CD8-positive, alpha-beta memory T cell (primary cell): Measurements from ENCODE around the gene PADI1. TPM values are rescaled to one million over a fixed set of nuclear protein-coding genes. Genes with fewer than 3 reads are reported as not detected.

Source experiments
- CTCF ChIA-PET: fragments of 350-600 bp; sonication (Branson Sonifier 250); formaldehyde crosslinking; loops from one replicate; lab custom pipeline; 2021; ENCODE audit warnings: antibody characterized with exemption; lab: Charles Lee
- POLR2A ChIA-PET: fragments of 350-600 bp; sonication (Branson Sonifier 250); formaldehyde crosslinking; loops from one replicate; lab custom pipeline; 2021; ENCODE audit warnings: antibody characterized with exemption; lab: Charles Lee
- DNase-seq, 5 donors: peaks; one replicate each; pipeline versions ENCODE4 v3.0.0 to v3.0.0-alpha.2; 2020 to 2022; ENCODE audit warnings: mixed read lengths in 1 of 5
- H3K27ac ChIP-seq: one replicate; pipeline ENCODE4 v1.7.0; 2013; ENCODE audit warnings: low read depth, mild to moderate bottlenecking, low read length, moderate library complexity
- H3K27me3 ChIP-seq: 2 replicates; pipeline ENCODE4 v1.7.0; 2013; ENCODE audit warnings: low read length, mild to moderate bottlenecking; ENCODE audit not compliant: insufficient read depth, poor library complexity, severe bottlenecking
- H3K36me3 ChIP-seq: 2 replicates; pipeline ENCODE4 v1.7.0; 2013; ENCODE audit warnings: mild to moderate bottlenecking, low read length, moderate library complexity; ENCODE audit not compliant: insufficient read depth
- H3K4me1 ChIP-seq: 2 replicates; pipeline ENCODE4 v1.7.0; 2013; ENCODE audit warnings: mild to moderate bottlenecking, low read length, moderate library complexity; ENCODE audit not compliant: insufficient read depth
- H3K4me3 ChIP-seq: 2 replicates; pipeline ENCODE4 v1.7.0; 2013; ENCODE audit warnings: mild to moderate bottlenecking, low read length
- H3K9me3 ChIP-seq: 2 replicates; pipeline ENCODE4 v1.7.0; 2013; ENCODE audit warnings: mild to moderate bottlenecking, low read length
- H3K27ac Mint-ChIP-seq, 8 donors: one replicate each; pipeline ENCODE4 v1.8.0; 2020 to 2021; ENCODE audit warnings: mixed read lengths in 8 of 8, mild to moderate bottlenecking in 6 of 8, inconsistent platforms in 3 of 8, moderate library complexity in 3 of 8
- H3K27me3 Mint-ChIP-seq, 2 donors: one replicate each; pipeline ENCODE4 v1.8.0; 2020 to 2021; ENCODE audit warnings: mixed read lengths in 2 of 2, mild to moderate bottlenecking in 1 of 2, moderate library complexity in 1 of 2
- H3K36me3 Mint-ChIP-seq, 3 donors: one replicate each; pipeline ENCODE4 v1.8.0; 2020 to 2021; ENCODE audit warnings: mixed read lengths in 3 of 3, inconsistent platforms in 1 of 3, mild to moderate bottlenecking in 1 of 3
- H3K4me1 Mint-ChIP-seq, 3 donors: one replicate each; pipeline ENCODE4 v1.8.0; 2020 to 2021; ENCODE audit warnings: mixed read lengths in 3 of 3, inconsistent platforms in 1 of 3, mild to moderate bottlenecking in 1 of 3
- H3K4me3 Mint-ChIP-seq, 7 donors: one replicate each; pipeline ENCODE4 v1.8.0; 2020 to 2021; ENCODE audit warnings: mixed read lengths in 7 of 7, mild to moderate bottlenecking in 6 of 7, moderate library complexity in 4 of 7, inconsistent platforms in 2 of 7
- H3K9me3 Mint-ChIP-seq, 5 donors: one replicate each; pipeline ENCODE4 v1.8.0; 2020 to 2022; ENCODE audit warnings: mixed read lengths in 5 of 5, mild to moderate bottlenecking in 3 of 5, moderate library complexity in 2 of 5, inconsistent platforms in 1 of 5
- polyA plus RNA-seq: library from polyadenylated mRNA; unstranded; fragments of 300-500 nt; fragmentation: Illumina TruSeq; gene quantifications from one replicate; pipeline ENCODE4 v1.2.3, GENCODE V29; 2021
- total RNA-seq, 2 experiments: library from RNA; stranded (reverse); gene quantifications; one replicate each; pipeline ENCODE4 v1.2.3, GENCODE V29; 2021

PADI1 gene
- total and polyA plus RNA-seq, 3 experiments from 2014 or later = not detected

DNA sequence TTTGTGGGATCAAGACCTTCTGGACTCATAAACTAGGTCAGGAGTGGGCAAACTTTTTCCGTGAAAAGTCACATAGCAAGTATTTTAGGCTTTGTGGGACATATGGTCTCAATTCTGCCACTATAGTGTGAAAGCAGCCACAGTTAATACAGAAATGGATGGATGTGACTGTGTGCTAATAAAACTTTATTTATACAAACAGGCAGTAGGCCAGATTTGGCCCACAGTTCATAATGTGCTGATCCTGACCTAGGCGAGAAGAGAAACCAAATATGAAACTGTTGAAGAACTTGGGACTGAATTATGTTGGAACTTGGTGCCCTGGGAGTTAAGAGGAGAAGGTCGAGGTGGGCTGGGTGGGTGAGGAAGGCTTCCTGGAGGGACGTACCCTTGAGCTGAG lies 61.0 kb downstream of the PADI1 start:
- DNase-seq = no peak
- no peaks in the 10 kb centered on the region for H3K9me3 ChIP-seq
- Mint-ChIP-seq H3K4me1 (no peaks in the 10 kb centered on the region), H3K27ac (no peak overlapping the region), H3K9me3 (no peaks in the 10 kb centered on the region), H3K36me3 (no peaks in the 10 kb centered on the region), H3K27me3 (peaks cover 2 to 4% of the 10 kb centered on the region in 2 donors), H3K4me3 (no peak overlapping the region)
- ChIA-PET POLR2A (no interaction called here), CTCF (no interaction called here)
- H3K27ac ChIP-seq = no peak overlapping the region
- H3K27me3 ChIP-seq = no peaks in the 10 kb centered on the region
- no peak overlapping the region for H3K4me3 ChIP-seq
- no peaks in the 10 kb centered on the region for H3K4me1 ChIP-seq
- no peaks in the 10 kb centered on the region for H3K36me3 ChIP-seq

- H3K4me3 ChIP-seq = no peak overlapping the region
- Mint-ChIP-seq H3K4me1 (no peaks in the 10 kb centered on the region), H3K4me3 (no peak overlapping the region), H3K9me3 (no peaks in the 10 kb centered on the region), H3K27ac (no peak overlapping the region), H3K36me3 (no peaks in the 10 kb centered on the region), H3K27me3 (peaks cover 9 to 11% of the 10 kb centered on the region in 2 donors)
- no peaks in the 10 kb centered on the region for H3K36me3 ChIP-seq
- H3K4me1 ChIP-seq = no peaks in the 10 kb centered on the region
- POLR2A ChIA-PET = no interaction called here
- H3K27me3 ChIP-seq = no peaks in the 10 kb centered on the region
- H3K27ac ChIP-seq = no peak overlapping the region
- H3K9me3 ChIP-seq = no peaks in the 10 kb centered on the region
- peak in 1 of 5 donors; percentile 39 for DNase-seq
- CTCF ChIA-PET = no interaction called here
Observed at GRCh38 chr1:17270891-17271765, 66.2 kb downstream of the PADI1 start.

- no peak overlapping the region for H3K4me3 ChIP-seq
- H3K9me3 ChIP-seq = no peaks in the 10 kb centered on the region
- CTCF ChIA-PET = no interaction called here
- H3K36me3 ChIP-seq = no peaks in the 10 kb centered on the region
- POLR2A ChIA-PET = no interaction called here
- Mint-ChIP-seq H3K9me3 (no peaks in the 10 kb centered on the region), H3K4me3 (no peak overlapping the region), H3K27me3 (peaks cover 7 to 11% of the 10 kb centered on the region in 2 donors), H3K4me1 (no peaks in the 10 kb centered on the region), H3K27ac (peak overlapping the region in 1 of 8 donors; percentile 57), H3K36me3 (no peaks in the 10 kb centered on the region)
- no peaks in the 10 kb centered on the region for H3K27me3 ChIP-seq
- H3K4me1 ChIP-seq = no peaks in the 10 kb centered on the region
- H3K27ac ChIP-seq = no peak overlapping the region
- peak in 1 of 5 donors; percentile 33 for DNase-seq
Observed at GRCh38 chr1:17272066-17272465, 67.1 kb downstream of the PADI1 start.

DNA sequence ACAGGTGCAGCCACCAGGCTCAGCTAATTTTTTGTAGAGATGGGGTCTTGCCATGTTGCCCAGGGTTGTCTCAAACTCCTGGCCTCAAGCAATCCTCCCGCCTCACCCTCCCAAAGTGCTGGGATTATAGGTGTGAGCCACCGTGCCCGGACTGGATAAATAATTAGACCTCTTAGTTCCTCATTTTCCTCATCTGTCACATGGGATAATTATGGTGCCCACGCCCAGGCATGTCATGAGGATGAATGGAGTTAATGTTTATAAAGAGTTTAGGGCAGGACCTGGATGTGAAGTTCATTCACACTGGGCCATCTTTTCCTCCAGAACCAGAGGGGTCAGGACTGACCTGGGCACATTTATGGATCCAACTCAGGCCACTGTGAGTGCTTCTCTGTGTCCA lies 67.7 kb downstream of the PADI1 start:
- Mint-ChIP-seq H3K4me3 (no peak overlapping the region), H3K9me3 (no peaks in the 10 kb centered on the region), H3K27ac (no peak overlapping the region), H3K36me3 (no peaks in the 10 kb centered on the region), H3K27me3 (peaks cover 9 to 14% of the 10 kb centered on the region in 2 donors), H3K4me1 (no peaks in the 10 kb centered on the region)
- H3K4me3 ChIP-seq = no peak overlapping the region
- DNase-seq = peak in 1 of 5 donors; percentile 9
- POLR2A ChIA-PET = no interaction called here
- H3K27me3 ChIP-seq = no peaks in the 10 kb centered on the region
- CTCF ChIA-PET = no interaction called here
- no peak overlapping the region for H3K27ac ChIP-seq
- no peaks in the 10 kb centered on the region for H3K9me3 ChIP-seq
- no peaks in the 10 kb centered on the region for H3K36me3 ChIP-seq
- H3K4me1 ChIP-seq = no peaks in the 10 kb centered on the region

DNA sequence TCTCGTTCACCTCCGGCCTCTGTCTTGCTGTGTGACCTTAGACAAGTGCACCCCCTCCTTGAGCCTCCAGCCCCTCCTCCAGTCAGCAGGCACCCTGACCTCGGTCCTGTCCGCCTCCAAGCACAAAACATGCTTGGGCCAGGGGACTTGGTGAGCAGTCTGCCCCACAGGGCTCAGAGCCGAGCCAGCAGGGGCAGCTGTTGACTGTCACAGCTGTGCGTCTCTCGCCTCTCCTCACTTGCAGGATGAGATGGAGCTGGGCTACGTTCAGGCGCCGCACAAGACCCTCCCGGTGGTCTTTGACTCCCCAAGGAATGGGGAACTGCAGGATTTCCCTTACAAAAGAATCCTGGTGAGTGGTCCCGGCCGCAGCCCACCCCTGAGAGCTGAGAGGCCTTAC lies 68.2 kb downstream of the PADI1 start:
- Mint-ChIP-seq H3K36me3 (no peaks in the 10 kb centered on the region), H3K4me3 (no peak overlapping the region), H3K27me3 (peaks cover 10 to 16% of the 10 kb centered on the region in 2 donors), H3K4me1 (no peaks in the 10 kb centered on the region), H3K9me3 (no peaks in the 10 kb centered on the region), H3K27ac (no peak overlapping the region)
- POLR2A ChIA-PET = no interaction called here
- no peaks in the 10 kb centered on the region for H3K4me1 ChIP-seq
- H3K4me3 ChIP-seq = no peak overlapping the region
- H3K9me3 ChIP-seq = no peaks in the 10 kb centered on the region
- CTCF ChIA-PET = interaction anchor here (1.1 kb wide), 1 partner anchor 10 kb away, joined by 3 read pairs; no protein-coding TSS in a partner anchor
- no peaks in the 10 kb centered on the region for H3K36me3 ChIP-seq
- no peak overlapping the region for H3K27ac ChIP-seq
- peak in 1 of 5 donors; percentile 29 for DNase-seq
- no peaks in the 10 kb centered on the region for H3K27me3 ChIP-seq

GRCh38 chr1:17274186-17275170 lies 69.5 kb downstream of the PADI1 start:
- Mint-ChIP-seq H3K27me3 (peaks cover 13 to 22% of the 10 kb centered on the region in 2 donors), H3K36me3 (no peaks in the 10 kb centered on the region), H3K27ac (peak overlapping the region in 1 of 8 donors; percentile 80), H3K4me3 (no peak overlapping the region), H3K4me1 (no peaks in the 10 kb centered on the region), H3K9me3 (no peaks in the 10 kb centered on the region)
- no peak overlapping the region for H3K27ac ChIP-seq
- no peaks in the 10 kb centered on the region for H3K36me3 ChIP-seq
- DNase-seq = no peak
- POLR2A ChIA-PET = no interaction called here
- no peak overlapping the region for H3K4me3 ChIP-seq
- no peaks in the 10 kb centered on the region for H3K27me3 ChIP-seq
- no peaks in the 10 kb centered on the region for H3K4me1 ChIP-seq
- H3K9me3 ChIP-seq = no peaks in the 10 kb centered on the region
- CTCF ChIA-PET = interaction anchor here (1.1 kb wide), 1 partner anchor 12 kb away, joined by 3 read pairs; no protein-coding TSS in a partner anchor

DNA sequence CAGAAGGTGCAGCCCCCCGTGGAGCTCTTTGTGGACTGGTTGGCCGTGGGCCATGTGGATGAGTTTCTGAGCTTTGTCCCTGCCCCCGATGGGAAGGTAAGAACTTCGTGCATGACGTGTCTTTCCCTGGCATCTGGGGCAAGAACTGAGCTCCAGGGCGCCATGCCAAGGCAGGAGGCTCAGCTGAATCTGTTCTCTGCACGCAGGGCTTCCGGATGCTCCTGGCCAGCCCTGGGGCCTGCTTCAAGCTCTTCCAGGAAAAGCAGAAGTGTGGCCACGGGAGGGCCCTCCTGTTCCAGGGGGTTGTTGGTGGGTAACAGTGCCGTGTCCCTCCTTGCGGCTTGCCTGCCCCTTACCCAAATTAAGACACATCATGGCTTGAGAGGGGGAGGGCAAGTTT lies 71.6 kb downstream of the PADI1 start:
- H3K36me3 ChIP-seq = no peaks in the 10 kb centered on the region
- CTCF ChIA-PET = no interaction called here
- H3K9me3 Mint-ChIP-seq = no peaks in the 10 kb centered on the region
- H3K4me3 ChIP-seq = no peak overlapping the region
- no peaks in the 10 kb centered on the region for H3K4me1 Mint-ChIP-seq
- POLR2A ChIA-PET = no interaction called here
- no peak overlapping the region for H3K4me3 Mint-ChIP-seq
- H3K27me3 Mint-ChIP-seq = peaks cover 17 to 26% of the 10 kb centered on the region in 2 donors
- H3K27ac ChIP-seq = no peak overlapping the region
- H3K4me1 ChIP-seq = no peaks in the 10 kb centered on the region
- no peaks in the 10 kb centered on the region for H3K9me3 ChIP-seq
- DNase-seq = no peak
- no peaks in the 10 kb centered on the region for H3K27me3 ChIP-seq
- H3K36me3 Mint-ChIP-seq = no peaks in the 10 kb centered on the region
- H3K27ac Mint-ChIP-seq = no peak overlapping the region
